H1 (cell line): Measurements from ENCODE around the gene TRIM15. TPM values are rescaled to one million over a fixed set of nuclear protein-coding genes. Genes with fewer than 3 reads are reported as not detected.

Source experiments
- CTCF ChIA-PET: fragments of 300-600 bp; sonication (Branson Sonifier 250); formaldehyde crosslinking; loops from one replicate; lab custom pipeline; 2021; ENCODE audit not compliant: partially characterized antibody; lab: Charles Lee
- POLR2A ChIA-PET: fragments of 300-600 bp; sonication (Branson Sonifier 250); formaldehyde crosslinking; loops from one replicate; lab custom pipeline; 2021; ENCODE audit warnings: inconsistent platforms; ENCODE audit not compliant: partially characterized antibody; lab: Charles Lee
- DNase-seq, 2 experiments: peaks; one replicate each; pipeline versions ENCODE4 v3.0.0 to v3.0.0-alpha.2; 2010 to 2022; ENCODE audit warnings: low spot score in 2 of 2, low read depth in 1 of 2, mixed read lengths in 1 of 2
- FAIRE-seq: peaks from 2 replicates; lab custom pipeline; 2011; peaks lifted over from hg19 to GRCh38; lab: Jason Lieb, UNC
- H2AFZ ChIP-seq: 2 replicates; pipeline ENCODE4 v1.8.1; 2012; ENCODE audit warnings: low read length, inconsistent platforms
- H2AK5ac ChIP-seq: 2 replicates; pipeline ENCODE4 v1.6.1; 2013; ENCODE audit warnings: low read depth, low read length
- H2BK120ac ChIP-seq: replicated peaks from 2 replicates; pipeline ENCODE3; 2013; ENCODE audit warnings: low read depth, low read length, inconsistent platforms
- H2BK12ac ChIP-seq: 2 replicates; pipeline ENCODE4 v1.6.1; 2013; ENCODE audit warnings: low read depth, low read length
- H2BK15ac ChIP-seq: 2 replicates; pipeline ENCODE4 v1.6.1; 2013; ENCODE audit warnings: low read length
- H2BK20ac ChIP-seq: 2 replicates; pipeline ENCODE4 v1.6.1; 2013; ENCODE audit warnings: low read length
- H2BK5ac ChIP-seq: 2 replicates; pipeline ENCODE4 v1.6.1; 2013; ENCODE audit warnings: low read depth, low read length
- H3K14ac ChIP-seq: 2 replicates; pipeline ENCODE4 v1.6.1; 2013; ENCODE audit warnings: inconsistent platforms; ENCODE audit not compliant: insufficient read length
- H3K18ac ChIP-seq: 2 replicates; pipeline ENCODE4 v1.6.1; 2013; ENCODE audit warnings: low read length; ENCODE audit errors: extremely low read depth
- H3K23ac ChIP-seq: 2 replicates; pipeline ENCODE4 v1.6.1; 2013; ENCODE audit warnings: inconsistent platforms; ENCODE audit not compliant: insufficient read length
- H3K23me2 ChIP-seq: 2 replicates; pipeline ENCODE4 v1.6.1; 2013; ENCODE audit warnings: low read depth, low read length
- H3K27ac ChIP-seq: 2 replicates; pipeline ENCODE4 v1.6.1; 2011; ENCODE audit warnings: low read depth, low read length, inconsistent platforms
- H3K27me3 ChIP-seq, 4 experiments: replicated peaks in 1 of 4; 1 replicate in 1 of 4; 2 replicates in 3 of 4; pipeline versions ENCODE4 v1.6.1 to v1.8.1; 2011 to 2013; ENCODE audit warnings: low read length in 3 of 4, mild to moderate bottlenecking in 3 of 4, inconsistent platforms in 2 of 4, mixed read lengths in 2 of 4, moderate library complexity in 1 of 4; ENCODE audit not compliant: control insufficient read depth in 3 of 4, insufficient read depth in 3 of 4; ENCODE audit errors: extremely low read depth in 1 of 4
- H3K36me3 ChIP-seq, 4 experiments: 2 replicates each; pipeline versions ENCODE4 v1.6.1 to v1.8.1; 2011 to 2013; ENCODE audit warnings: mild to moderate bottlenecking in 4 of 4, low read length in 3 of 4, moderate library complexity in 2 of 4, control low read depth in 1 of 4, inconsistent platforms in 1 of 4; ENCODE audit not compliant: insufficient read depth in 4 of 4, control insufficient read depth in 2 of 4
- H3K4ac ChIP-seq: replicated peaks from 2 replicates; pipeline ENCODE3; 2013; ENCODE audit warnings: low read length, low read depth, mixed read lengths, inconsistent platforms; ENCODE audit not compliant: insufficient read length
- H3K4me1 ChIP-seq, 4 experiments: replicated peaks in 1 of 4; 1 replicate in 1 of 4; 2 replicates in 3 of 4; pipeline versions ENCODE4 v1.6.1 to v1.8.1; 2011 to 2013; ENCODE audit warnings: low read length in 3 of 4, inconsistent platforms in 2 of 4, mixed read lengths in 1 of 4; ENCODE audit not compliant: insufficient read depth in 4 of 4, control insufficient read depth in 3 of 4
- H3K4me2 ChIP-seq, 2 experiments: 2 replicates each; pipeline versions ENCODE4 v1.6.1 to v1.8.1; 2011 to 2013; ENCODE audit warnings: low read depth in 2 of 2, low read length in 2 of 2, control low read depth in 1 of 2, inconsistent platforms in 1 of 2, mild to moderate bottlenecking in 1 of 2; ENCODE audit not compliant: insufficient read depth in 1 of 2
- H3K4me3 ChIP-seq, 4 experiments: fragments of 200-600, 300-600 bp in 1 of 4; sonication (generic), shearing (Covaris generic), sonication (Bioruptor Twin) in 1 of 4; 2 replicates each; pipeline versions ENCODE4 v1.5.1 to v1.8.1; 2011 to 2016; ENCODE audit warnings: low read length in 4 of 4, low read depth in 3 of 4, control low read depth in 2 of 4, inconsistent platforms in 2 of 4, mild to moderate bottlenecking in 2 of 4, mixed read lengths in 1 of 4, moderate library complexity in 1 of 4; ENCODE audit not compliant: insufficient read depth in 2 of 4; ENCODE audit errors: extremely low read depth in 1 of 4
- H3K56ac ChIP-seq: replicated peaks from 2 replicates; pipeline ENCODE3; 2013; ENCODE audit warnings: low read depth, mild to moderate bottlenecking, mixed read lengths, low read length, inconsistent platforms; ENCODE audit not compliant: insufficient read length
- H3K79me1 ChIP-seq: 2 replicates; pipeline ENCODE4 v1.6.1; 2013; ENCODE audit warnings: low read depth, low read length, control low read depth
- H3K79me2 ChIP-seq, 2 experiments: 2 replicates each; pipeline versions ENCODE4 v1.6.1 to v1.8.1; 2012 to 2013; ENCODE audit warnings: low read length in 2 of 2, mild to moderate bottlenecking in 2 of 2, inconsistent platforms in 1 of 2; ENCODE audit not compliant: insufficient read depth in 2 of 2, control insufficient read depth in 1 of 2
- H3K9ac ChIP-seq, 4 experiments: replicated peaks in 1 of 4; 1 replicate in 1 of 4; 2 replicates in 3 of 4; pipeline versions ENCODE4 v1.6.1 to v1.8.1; 2011 to 2013; ENCODE audit warnings: low read depth in 3 of 4, low read length in 3 of 4, control low read depth in 2 of 4, mild to moderate bottlenecking in 2 of 4, moderate library complexity in 2 of 4, inconsistent platforms in 1 of 4; ENCODE audit errors: extremely low read depth in 1 of 4
- H3K9me3 ChIP-seq, 2 experiments: 2 replicates each; pipeline versions ENCODE4 v1.6.1 to v1.8.1; 2012 to 2013; ENCODE audit warnings: mild to moderate bottlenecking in 2 of 2, moderate library complexity in 2 of 2, control low read depth in 1 of 2, inconsistent platforms in 1 of 2, low read depth in 1 of 2, low read length in 1 of 2, mixed read lengths in 1 of 2; ENCODE audit not compliant: insufficient read depth in 2 of 2
- H4K20me1 ChIP-seq, 2 experiments: replicated peaks in 1 of 2; 2 replicates each; pipeline versions ENCODE3 to v1.8.1; 2011 to 2013; ENCODE audit warnings: inconsistent platforms in 2 of 2, low read length in 2 of 2, mild to moderate bottlenecking in 1 of 2; ENCODE audit not compliant: insufficient read depth in 2 of 2, control insufficient read depth in 1 of 2
- H4K5ac ChIP-seq: 2 replicates; pipeline ENCODE4 v1.6.1; 2013; ENCODE audit warnings: low read length, low read depth, mixed read lengths, inconsistent platforms; ENCODE audit not compliant: insufficient read length
- H4K8ac ChIP-seq: 2 replicates; pipeline ENCODE4 v1.8.0; 2013; ENCODE audit warnings: mild to moderate bottlenecking, moderate library complexity, low read length, inconsistent platforms; ENCODE audit not compliant: insufficient read depth; ENCODE audit errors: extremely low read depth
- H4K91ac ChIP-seq: replicated peaks from 2 replicates; pipeline ENCODE3; 2013; ENCODE audit warnings: low read length, mixed read lengths, inconsistent platforms; ENCODE audit not compliant: insufficient read length
- CBX8 ChIP-seq: fragments of 300-800, 300-1000 bp; sonication (generic); IDR thresholded peaks from 2 replicates; pipeline ENCODE4 v1.7.1; 2016; ENCODE audit warnings: low read depth, low read length, borderline replicate concordance
- CTBP2 ChIP-seq: IDR thresholded peaks from 2 replicates; pipeline ENCODE4 v1.7.0; 2011; ENCODE audit warnings: borderline replicate concordance, mild to moderate bottlenecking, moderate library complexity, mixed read lengths, low read length; ENCODE audit not compliant: insufficient read depth, insufficient read length
- HDAC2 ChIP-seq, 2 experiments: fragments of 300-600 bp in 1 of 2; sonication (generic) in 1 of 2; IDR thresholded peaks; 2 replicates each; pipeline ENCODE4 v1.6.1; 2011 to 2012; ENCODE audit warnings: low read depth in 2 of 2, low read length in 2 of 2, mild to moderate bottlenecking in 2 of 2, moderate library complexity in 2 of 2, borderline replicate concordance in 1 of 2, inconsistent platforms in 1 of 2
- KDM1A ChIP-seq: fragments of 200-600, 300-600 bp; sonication (generic); IDR thresholded peaks from 2 replicates; pipeline ENCODE4 v1.7.1; 2016; ENCODE audit warnings: mild to moderate bottlenecking, low read length, borderline replicate concordance
- KDM4A ChIP-seq: IDR thresholded peaks from one replicate; pipeline ENCODE4 v1.7.1; 2012; ENCODE audit warnings: low read depth, mild to moderate bottlenecking, moderate library complexity, low read length, inconsistent platforms; ENCODE audit not compliant: severe bottlenecking
- MAX ChIP-seq: IDR thresholded peaks from 2 replicates; pipeline ENCODE4 v1.6.1; 2012; ENCODE audit warnings: inconsistent platforms
- RFX5 ChIP-seq: IDR thresholded peaks from 2 replicates; pipeline ENCODE4 v1.6.1; 2011; ENCODE audit warnings: low read depth, low read length, improper control_type of control experiment, borderline replicate concordance
- SP1 ChIP-seq: IDR thresholded peaks from 2 replicates; pipeline ENCODE4 v1.6.1; 2011; ENCODE audit warnings: low read depth, low read length
- SUZ12 ChIP-seq: fragments of 200-600 bp; sonication (generic); IDR thresholded peaks from 2 replicates; pipeline ENCODE4 v1.6.1; 2012; ENCODE audit warnings: mild to moderate bottlenecking, inconsistent platforms, low read length, moderate library complexity, mixed read lengths
- USF2 ChIP-seq: IDR thresholded peaks from 2 replicates; pipeline ENCODE4 v1.6.1; 2011; ENCODE audit warnings: low read length, improper control_type of control experiment
- whole genome bisulfite sequencing, 2 experiments: shearing (Covaris generic) in 1 of 2; methylation state at CpG; one replicate each; pipeline versions ENCODE4 v1.1.6 to v1.1.7; 2013 to 2015; ENCODE audit warnings: low lambda C conversion rate in 2 of 2, mixed read lengths in 2 of 2, inconsistent platforms in 1 of 2, low coverage in 1 of 2, missing lambda C conversion rate in 1 of 2; ENCODE audit not compliant: insufficient replicate concordance in 2 of 2, insufficient coverage in 1 of 2, insufficient read length in 1 of 2; ENCODE audit errors: extremely low coverage in 1 of 2, missing lambda C conversion rate in 1 of 2; 5-methylcytosine and 5-hydroxymethylcytosine counted together
- polyA plus RNA-seq, 7 experiments: library from polyadenylated mRNA; depleted of rRNA in 3 of 7; stranded (reverse) in 5 of 7; unstranded in 2 of 7; fragments of >200 nt in 5 of 7; fragments of 200-250 nt in 2 of 7; gene quantifications; 1 replicate in 5 of 7; 2 replicates in 1 of 7; 4 replicates in 1 of 7; pipeline versions ENCODE4 v1.2.1 to v1.2.3, GENCODE V29; 2011 to 2013; ENCODE audit warnings: missing spikeins in 2 of 7, mixed read lengths in 2 of 7
- total RNA-seq: library from RNA; stranded (reverse); fragmentation: NEBNext Ultra II Directional; extraction: Animal tissue kit (Norgen Biotek cat#: 25700); gene quantifications from 2 replicates; pipeline ENCODE4 v1.2.1, GENCODE V29; 2021

Gene TRIM15
- total and polyA plus RNA-seq, 2 of the 8 experiments (the other 6 are each of a cell fraction or from before 2014, with no cell fraction given): 0.18 to 0.48 TPM

GRCh38 chr6:30152910-30153610, 10.3 kb upstream of the TRIM15 start:
- H3K4ac ChIP-seq: no peak overlapping the region
- no peak overlapping the region for H4K8ac ChIP-seq
- H3K56ac ChIP-seq: no peak overlapping the region
- H3K14ac ChIP-seq: no peak overlapping the region
- no peak for FAIRE-seq
- no peaks in the 10 kb centered on the region for H3K79me1 ChIP-seq
- H3K9ac ChIP-seq: no peak overlapping the region
- 96% methylated on average over 3 of the region's 3 CpGs; no CpG with 5 or more reads in 1 of the 2 experiments for WGBS, 2 experiments
- H3K4me3 ChIP-seq: no peak overlapping the region
- no peak overlapping the region for H2AFZ ChIP-seq
- H2BK12ac ChIP-seq: no peak overlapping the region
- H2BK120ac ChIP-seq: no peak overlapping the region
- POLR2A ChIA-PET: no interaction called here
- H3K23ac ChIP-seq: no peak overlapping the region
- H2BK15ac ChIP-seq: no peak overlapping the region
- H3K4me2 ChIP-seq: no peak overlapping the region
- H3K27ac ChIP-seq: no peak overlapping the region
- H3K27me3 ChIP-seq: peaks cover 0 to 2% (median 0%) of the 10 kb centered on the region in 4 experiments; a peak in 3 of 7 replicates
- DNase-seq: no peak
- H3K36me3 ChIP-seq: no peaks in the 10 kb centered on the region
- no peak overlapping the region for H2BK5ac ChIP-seq
- peaks cover 2% of the 10 kb centered on the region; the same call in 1 of the 2 replicates for H3K23me2 ChIP-seq
- no peak overlapping the region for H3K18ac ChIP-seq
- H3K4me1 ChIP-seq: no peaks in the 10 kb centered on the region
- no peaks in the 10 kb centered on the region for H4K20me1 ChIP-seq
- no peak overlapping the region for H2BK20ac ChIP-seq
- H3K79me2 ChIP-seq: no peaks in the 10 kb centered on the region
- no peak overlapping the region for H4K91ac ChIP-seq
- H4K5ac ChIP-seq: no peak overlapping the region
- H2AK5ac ChIP-seq: no peak overlapping the region
- CTCF ChIA-PET: interaction anchor here (0.8 to 6.9 kb wide), 4 partner anchors 10 to 50 kb away, joined by 3 to 50 read pairs (median 4); partner anchors contain the start of gene TRIM40
- no peaks in the 10 kb centered on the region for H3K9me3 ChIP-seq
- no peak for TF ChIP-seq CTBP2
- TF ChIP-seq SP1: no peak
- no peak for TF ChIP-seq KDM4A
- TF ChIP-seq CBX8: no peak
- TF ChIP-seq MAX: no peak
- no peak for TF ChIP-seq USF2
- TF ChIP-seq KDM1A: no peak
- TF ChIP-seq SUZ12: no peak
- TF ChIP-seq HDAC2 (IDR thresholded peaks at IDR 0.05; ENCODE audit: borderline replicate concordance in 1 of 2, low read depth in 2 of 2, low read length in 2 of 2): no peak
- no peak for TF ChIP-seq RFX5
